SK-N-SH (cell line): ENCODE results near the gene SERPINH1. TPM values are rescaled to one million over a fixed set of nuclear protein-coding genes. Genes with fewer than 3 reads are reported as not detected.

ENCODE experiments used
- CTCF ChIA-PET: fragments of 300-600, 350-600 bp; formaldehyde crosslinking; extraction: SDS; loops from one replicate; lab custom pipeline; 2021; lab: Yijun Ruan, JAX
- POLR2A ChIA-PET: fragments of 350-600 bp; sonication (Branson Sonifier 250); formaldehyde crosslinking; extraction: SDS; loops from one replicate; lab custom pipeline; 2020; ENCODE audit warnings: antibody characterized with exemption, inconsistent platforms; lab: Yijun Ruan, JAX
- DNase-seq: peaks from one replicate; pipeline ENCODE4 v3.0.0; 2012
- H2AFZ ChIP-seq: fragments of 200-600 bp; sonication (generic); 2 replicates; pipeline ENCODE4 v1.8.1; 2016; ENCODE audit warnings: antibody characterized with exemption, mild to moderate bottlenecking, low read depth
- H3F3A ChIP-seq: fragments of 200-600 bp; sonication (generic); replicated peaks from 2 replicates; pipeline ENCODE3; 2016; ENCODE audit warnings: antibody characterized with exemption, mild to moderate bottlenecking; ENCODE audit not compliant: insufficient read depth
- H3K27ac ChIP-seq, 2 experiments: fragments of 200-500 bp in 1 of 2; fragments of 200-600 bp in 1 of 2; sonication (Bioruptor generic) in 1 of 2; sonication (generic), shearing (Covaris generic) in 1 of 2; 2 replicates each; pipeline versions ENCODE4 v1.5.1 to v1.6.1; 2014 to 2016; ENCODE audit warnings: low read depth in 2 of 2, inconsistent platforms in 1 of 2, low read length in 1 of 2, mild to moderate bottlenecking in 1 of 2, mixed read lengths in 1 of 2
- H3K27me3 ChIP-seq: fragments of 200-600 bp; sonication (generic), shearing (Covaris generic); 2 replicates; pipeline ENCODE4 v1.6.1; 2016; ENCODE audit warnings: mixed run types; ENCODE audit not compliant: insufficient read depth
- H3K36me3 ChIP-seq, 2 experiments: fragments of 200-500 bp in 1 of 2; fragments of 200-600 bp in 1 of 2; sonication (Bioruptor generic) in 1 of 2; sonication (generic) in 1 of 2; replicated peaks in 1 of 2; 2 replicates each; pipeline versions ENCODE3 to v1.5.1; 2014 to 2016; ENCODE audit warnings: low read length in 1 of 2, mild to moderate bottlenecking in 1 of 2; ENCODE audit not compliant: insufficient read depth in 2 of 2, control insufficient read depth in 1 of 2
- H3K4me1 ChIP-seq, 2 experiments: fragments of 200-500 bp in 1 of 2; fragments of 200-600 bp in 1 of 2; sonication (Bioruptor generic) in 1 of 2; sonication (generic), shearing (Covaris generic) in 1 of 2; 2 replicates each; pipeline versions ENCODE4 v1.5.1 to v1.6.1; 2014 to 2016; ENCODE audit warnings: low read depth in 1 of 2, low read length in 1 of 2, mixed run types in 1 of 2; ENCODE audit not compliant: insufficient read depth in 2 of 2, control insufficient read depth in 1 of 2
- H3K4me2 ChIP-seq: fragments of 200-600 bp; sonication (generic), shearing (Covaris generic); 2 replicates; pipeline ENCODE4 v1.6.1; 2017; ENCODE audit warnings: mixed run types
- H3K4me3 ChIP-seq, 2 experiments: fragments of 200-500 bp in 1 of 2; fragments of 200-600 bp in 1 of 2; sonication (Bioruptor generic) in 1 of 2; sonication (generic), shearing (Covaris generic) in 1 of 2; 2 replicates each; pipeline versions ENCODE4 v1.5.1 to v1.8.1; 2014 to 2016; ENCODE audit warnings: low read depth in 2 of 2, inconsistent platforms in 1 of 2, low read length in 1 of 2, mild to moderate bottlenecking in 1 of 2, mixed read lengths in 1 of 2, moderate library complexity in 1 of 2
- H3K79me2 ChIP-seq: fragments of 200-600 bp; sonication (generic); 2 replicates; pipeline ENCODE4 v1.8.1; 2017; ENCODE audit warnings: mild to moderate bottlenecking; ENCODE audit not compliant: insufficient read depth
- H3K9ac ChIP-seq: fragments of 200-600 bp; sonication (generic); 2 replicates; pipeline ENCODE4 v1.6.1; 2017; ENCODE audit warnings: mixed run types
- H3K9me2 ChIP-seq: fragments of 200-600 bp; sonication (generic); 2 replicates; pipeline ENCODE4 v1.6.1; 2017; ENCODE audit warnings: mixed run types
- H3K9me3 ChIP-seq: fragments of 200-600 bp; sonication (generic); 2 replicates; pipeline ENCODE4 v1.6.1; 2017; ENCODE audit warnings: mixed run types, mild to moderate bottlenecking, moderate library complexity
- H4K20me1 ChIP-seq: fragments of 200-600 bp; sonication (generic); 2 replicates; pipeline ENCODE4 v1.6.1; 2017; ENCODE audit warnings: mild to moderate bottlenecking, mixed run types; ENCODE audit not compliant: insufficient read depth
- CTCF ChIP-seq: fragments of 200-600 bp; sonication (generic); IDR thresholded peaks from 2 replicates; pipeline ENCODE4 v1.6.1; 2017; ENCODE audit warnings: antibody characterized with exemption, mild to moderate bottlenecking, moderate library complexity
- ELF1 ChIP-seq: IDR thresholded peaks from 2 replicates; pipeline ENCODE4 v1.4.0; 2012
- EP300 ChIP-seq, 2 experiments: IDR thresholded peaks; 2 replicates each; pipeline versions ENCODE4 v1.4.0 to v1.6.1; 2012; ENCODE audit warnings: borderline replicate concordance in 1 of 2, low read depth in 1 of 2, low read length in 1 of 2
- EZH2phosphoT487 ChIP-seq: fragments of 200-600 bp; sonication (generic); IDR thresholded peaks from 2 replicates; pipeline ENCODE4 v1.6.1; 2017; ENCODE audit warnings: low read depth, mixed run types, mild to moderate bottlenecking, antibody characterized with exemption, moderate library complexity, borderline replicate concordance
- FOSL2 ChIP-seq: IDR thresholded peaks from 2 replicates; pipeline ENCODE4 v1.4.0; 2012; ENCODE audit warnings: low read depth, mild to moderate bottlenecking, moderate library complexity, borderline replicate concordance
- FOXJ3 ChIP-seq: sonication (generic); formaldehyde crosslinking; IDR thresholded peaks from 2 replicates; pipeline ENCODE4 v1.5.1; 2020; ENCODE audit warnings: mild to moderate bottlenecking, missing genetic modification reagents
- FOXM1 ChIP-seq: IDR thresholded peaks from 2 replicates; pipeline ENCODE4 v1.4.0; 2012; ENCODE audit warnings: low read depth, mild to moderate bottlenecking
- GATA2 ChIP-seq: sonication (generic); formaldehyde crosslinking; IDR thresholded peaks from 2 replicates; pipeline ENCODE4 v1.5.0; 2020; ENCODE audit warnings: mild to moderate bottlenecking, missing genetic modification reagents
- JUND ChIP-seq: IDR thresholded peaks from 2 replicates; pipeline ENCODE4 v1.4.0; 2012
- PBX3 ChIP-seq: IDR thresholded peaks from 2 replicates; pipeline ENCODE4; 2012
- REST ChIP-seq: IDR thresholded peaks from 2 replicates; pipeline ENCODE4 v1.6.1; 2012; ENCODE audit warnings: mild to moderate bottlenecking, low read depth, low read length, moderate library complexity
- RXRA ChIP-seq: IDR thresholded peaks from 2 replicates; pipeline ENCODE4 v1.4.0; 2012; ENCODE audit warnings: low read depth, mild to moderate bottlenecking, borderline replicate concordance
- SIN3A ChIP-seq: IDR thresholded peaks from 2 replicates; pipeline ENCODE4 v1.6.1; 2012; ENCODE audit warnings: low read depth, mild to moderate bottlenecking, low read length, moderate library complexity, borderline replicate concordance
- USF2 ChIP-seq: fragments of 150-350 bp; IDR thresholded peaks from 2 replicates; pipeline ENCODE4 v1.6.1; 2017; ENCODE audit warnings: antibody characterized with exemption, low read length, low read depth, borderline replicate concordance
- YY1 ChIP-seq: IDR thresholded peaks from 2 replicates; pipeline ENCODE4 v1.4.0; 2012; ENCODE audit warnings: low read depth, mild to moderate bottlenecking
- WGBS: methylation state at CpG from one replicate; pipeline ENCODE4 v1.1.6; 2017; ENCODE audit warnings: low lambda C conversion rate; 5-methylcytosine and 5-hydroxymethylcytosine counted together
- polyA plus RNA-seq, 3 experiments: library from polyadenylated mRNA; depleted of rRNA; stranded (reverse); fragments of >200 nt; gene quantifications; 2 replicates each; pipeline ENCODE4 v1.2.3, GENCODE V29; 2012

Gene SERPINH1
- polyA plus RNA-seq, 1 of the 3 experiments (the other 2 are of a cell fraction): 293 TPM

- Histone ChIP-seq H3K36me3 (no peaks in the 10 kb centered on the region), H3F3A (no peaks in the 10 kb centered on the region), H4K20me1 (no peaks in the 10 kb centered on the region), H3K4me2 (no peak overlapping the region), H3K27ac (no peak overlapping the region), H3K9me2 (no peaks in the 10 kb centered on the region), H3K9me3 (no peaks in the 10 kb centered on the region), H3K79me2 (no peaks in the 10 kb centered on the region), H3K4me3 (no peak overlapping the region), H3K9ac (no peak overlapping the region), H3K4me1 (peaks cover 0 to 19% of the 10 kb centered on the region in 2 experiments; a peak in 1 of 4 replicates), H3K27me3 (no peaks in the 10 kb centered on the region), H2AFZ (no peak overlapping the region)
- ChIA-PET POLR2A (interaction anchor here (1.5 to 1.8 kb wide), 2 partner anchors 11 to 71 kb away, joined by 4 to 8 read pairs; no protein-coding TSS in a partner anchor), CTCF (interaction anchor here (1.1 to 2.1 kb wide), 4 partner anchors 10 to 85 kb away, joined by 3 to 5 read pairs (median 4); no protein-coding TSS in a partner anchor)
- no peak for DNase-seq
- WGBS: 100% methylated on average over 5 of the region's 6 CpGs
- TF ChIP-seq FOXM1 (no peak), EZH2phosphoT487 (no peak), RXRA (no peak), ELF1 (no peak), GATA2 (CRISPR knock-in tag) (no peak), REST (no peak), FOSL2 (no peak), YY1 (no peak), PBX3 (no peak), EP300 (IDR thresholded peaks at IDR 0.05; ENCODE audit: borderline replicate concordance in 1 of 2, low read depth in 1 of 2, low read length in 1 of 2) (no peak), SIN3A (no peak), USF2 (no peak), FOXJ3 (no peak), CTCF (no peak), JUND (no peak)
Observed at GRCh38 chr11:75594211-75594610, 32.2 kb downstream of the SERPINH1 start.
